Smooth muscle cell (in vitro differentiated cells): ENCODE data around the gene STX10. TPM values are rescaled to one million over a fixed set of nuclear protein-coding genes. Genes with fewer than 3 reads are reported as not detected.

Experiments
- DNase-seq: peaks from one replicate; lab custom pipeline; 2025; ENCODE audit not compliant: unreplicated experiment; lab: John Stamatoyannopoulos, UW
- H2AFZ ChIP-seq: fragments of 200-600 bp; sonication (generic); 2 replicates; pipeline ENCODE4 v1.6.0; 2016; ENCODE audit warnings: antibody characterized with exemption, low read depth, mild to moderate bottlenecking
- H3F3A ChIP-seq: fragments of 200-600 bp; sonication (generic); 2 replicates; pipeline ENCODE4 v1.6.0; 2017; ENCODE audit warnings: antibody characterized with exemption, low read depth
- H3K27ac ChIP-seq: fragments of 200-600 bp; sonication (generic); 2 replicates; pipeline ENCODE4 v1.5.1; 2016; ENCODE audit warnings: low read depth, mild to moderate bottlenecking
- H3K27me3 ChIP-seq: fragments of 200-600 bp; sonication (generic); 2 replicates; pipeline ENCODE4 v1.6.1; 2016; ENCODE audit warnings: low read depth, mild to moderate bottlenecking
- H3K36me3 ChIP-seq: fragments of 200-600 bp; sonication (generic); 2 replicates; pipeline ENCODE4 v1.5.1; 2016; ENCODE audit warnings: low read depth
- H3K4me1 ChIP-seq: fragments of 200-600 bp; sonication (generic); 2 replicates; pipeline ENCODE4 v1.5.1; 2016; ENCODE audit warnings: low read depth
- H3K4me2 ChIP-seq: fragments of 200-600 bp; sonication (generic); 2 replicates; pipeline ENCODE4 v1.6.0; 2016; ENCODE audit warnings: mild to moderate bottlenecking
- H3K4me3 ChIP-seq: fragments of 200-600 bp; sonication (generic); 2 replicates; pipeline ENCODE4 v1.5.1; 2016; ENCODE audit warnings: mild to moderate bottlenecking
- H3K79me2 ChIP-seq: fragments of 200-600 bp; sonication (generic); 2 replicates; pipeline ENCODE4 v1.6.0; 2016; ENCODE audit warnings: low read depth, mild to moderate bottlenecking
- H3K9ac ChIP-seq: fragments of 200-600 bp; sonication (generic); 2 replicates; pipeline ENCODE4 v1.6.0; 2016; ENCODE audit warnings: low read depth
- H3K9me3 ChIP-seq: fragments of 200-600 bp; sonication (generic); replicated peaks from 2 replicates; pipeline ENCODE4 v1.5.1; 2016; ENCODE audit warnings: low read depth
- H4K20me1 ChIP-seq: fragments of 200-600 bp; sonication (generic); 2 replicates; pipeline ENCODE4 v1.6.0; 2016; ENCODE audit warnings: low read depth
- WGBS: methylation state at CpG from one replicate; pipeline ENCODE4 v1.1.7; 2016; ENCODE audit warnings: low lambda C conversion rate; 5-methylcytosine and 5-hydroxymethylcytosine counted together
- polyA plus RNA-seq: library from polyadenylated mRNA; unstranded; fragments of >200 nt; fragmentation: Nextera tagmentation; extraction: Ambion mirVana; gene quantifications from 2 replicates; pipeline ENCODE4 v1.2.1, GENCODE V29; 2016
- total RNA-seq: library from RNA; depleted of rRNA; stranded (reverse); fragments of >200 nt; gene quantifications from 2 replicates; pipeline ENCODE4 v1.2.3, GENCODE V29; 2014
- TF ChIP-seq, protein P1 (sequence below): fragments of 200-600 bp; sonication (generic); IDR thresholded peaks from 2 replicates; pipeline ENCODE4 v1.5.1; 2017; ENCODE audit warnings: borderline replicate concordance, mild to moderate bottlenecking, antibody characterized with exemption; ENCODE audit not compliant: insufficient read depth, poor library complexity, severe bottlenecking

STX10 gene
- total and polyA plus RNA-seq, 2 experiments from 2014 or later = 59.6 to 69.1 TPM

GRCh38 chr19:13163609-13164342 is 13.6 kb upstream of the STX10 start:
- TF ChIP-seq, protein P1, sequence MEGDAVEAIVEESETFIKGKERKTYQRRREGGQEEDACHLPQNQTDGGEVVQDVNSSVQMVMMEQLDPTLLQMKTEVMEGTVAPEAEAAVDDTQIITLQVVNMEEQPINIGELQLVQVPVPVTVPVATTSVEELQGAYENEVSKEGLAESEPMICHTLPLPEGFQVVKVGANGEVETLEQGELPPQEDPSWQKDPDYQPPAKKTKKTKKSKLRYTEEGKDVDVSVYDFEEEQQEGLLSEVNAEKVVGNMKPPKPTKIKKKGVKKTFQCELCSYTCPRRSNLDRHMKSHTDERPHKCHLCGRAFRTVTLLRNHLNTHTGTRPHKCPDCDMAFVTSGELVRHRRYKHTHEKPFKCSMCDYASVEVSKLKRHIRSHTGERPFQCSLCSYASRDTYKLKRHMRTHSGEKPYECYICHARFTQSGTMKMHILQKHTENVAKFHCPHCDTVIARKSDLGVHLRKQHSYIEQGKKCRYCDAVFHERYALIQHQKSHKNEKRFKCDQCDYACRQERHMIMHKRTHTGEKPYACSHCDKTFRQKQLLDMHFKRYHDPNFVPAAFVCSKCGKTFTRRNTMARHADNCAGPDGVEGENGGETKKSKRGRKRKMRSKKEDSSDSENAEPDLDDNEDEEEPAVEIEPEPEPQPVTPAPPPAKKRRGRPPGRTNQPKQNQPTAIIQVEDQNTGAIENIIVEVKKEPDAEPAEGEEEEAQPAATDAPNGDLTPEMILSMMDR = no peak
- peaks cover 50% of the 10 kb centered on the region for H3F3A ChIP-seq
- peak overlapping the region; percentile 83 for H3K4me2 ChIP-seq
- peak overlapping the region; percentile 64 for H2AFZ ChIP-seq
- H3K9me3 ChIP-seq = no peaks in the 10 kb centered on the region
- peak overlapping the region; percentile 41 for H3K4me3 ChIP-seq
- H3K36me3 ChIP-seq = no peaks in the 10 kb centered on the region
- no peaks in the 10 kb centered on the region for H3K79me2 ChIP-seq
- H4K20me1 ChIP-seq = no peaks in the 10 kb centered on the region
- H3K9ac ChIP-seq = peak overlapping the region; percentile 63
- peak; percentile 66 for DNase-seq
- H3K4me1 ChIP-seq = peaks cover 45% of the 10 kb centered on the region
- WGBS = 3% methylated on average over 17 of the region's 20 CpGs
- peak overlapping the region; percentile 90 for H3K27ac ChIP-seq
- no peaks in the 10 kb centered on the region for H3K27me3 ChIP-seq

DNA sequence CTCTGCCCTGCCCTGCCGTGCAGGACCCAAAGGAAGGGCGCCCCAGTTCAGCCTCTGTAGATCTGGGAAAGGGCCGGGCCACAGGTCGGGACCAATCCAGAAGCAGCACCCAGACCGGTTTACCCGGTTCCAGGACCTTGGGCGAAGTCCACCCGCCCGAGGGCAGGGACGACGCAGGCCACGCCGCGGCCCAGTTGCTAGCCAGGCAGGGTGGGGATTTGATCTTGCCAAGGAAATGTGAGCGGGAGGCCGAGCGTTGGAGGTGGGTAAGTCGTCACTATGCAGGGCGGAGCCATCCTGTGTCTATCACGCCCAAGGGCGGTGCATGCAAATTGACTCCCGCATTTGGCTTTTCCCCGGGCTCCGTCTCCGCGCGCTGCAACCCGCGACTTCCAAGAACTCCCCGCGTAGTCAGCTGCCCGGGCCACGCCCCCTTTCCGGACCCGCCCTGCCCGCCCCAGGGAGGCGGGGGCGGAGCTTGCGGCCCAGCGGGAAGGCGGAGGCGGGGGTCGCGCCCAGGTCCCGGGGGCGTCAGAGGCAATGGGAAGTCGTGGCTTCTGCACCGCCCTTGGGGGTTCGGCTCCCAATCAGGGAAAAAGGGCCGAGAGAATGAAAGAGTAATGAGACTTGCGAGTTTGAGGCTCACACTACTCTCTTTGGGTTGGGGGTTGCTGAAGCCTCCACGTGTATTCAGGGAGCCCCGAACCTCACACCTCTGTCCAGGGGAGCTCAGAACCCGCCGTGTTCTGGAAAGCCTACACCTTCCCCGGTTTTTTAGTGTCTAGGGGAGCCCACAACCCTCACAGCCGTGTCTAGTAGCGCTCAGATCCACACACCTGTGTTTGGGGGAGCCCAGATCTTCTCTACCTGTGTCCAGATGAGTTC is 12.8 kb upstream of the STX10 start:
- WGBS = 2% methylated on average over 33 of the region's 58 CpGs
- peak; percentile 78 for DNase-seq
- peak overlapping the region; percentile 56 for H2AFZ ChIP-seq

DNA sequence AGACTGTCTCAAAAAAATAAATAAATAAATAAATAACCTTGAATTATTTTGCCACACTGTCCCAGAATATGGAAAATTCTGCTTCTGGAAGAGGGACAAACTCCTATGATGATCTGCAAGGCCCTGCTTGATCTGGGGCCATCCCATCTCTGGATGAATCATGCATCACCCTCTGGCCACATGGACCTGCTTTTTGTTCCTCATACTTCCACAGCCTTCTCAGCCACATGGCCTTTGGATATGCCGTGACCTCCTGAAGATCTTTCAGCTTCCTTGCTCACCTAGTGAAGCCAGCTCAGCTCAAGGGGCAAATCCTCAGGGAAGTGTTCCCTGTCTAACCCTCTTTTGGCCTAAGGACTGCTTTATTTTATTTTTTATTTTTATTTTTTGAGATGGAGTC is 10.4 kb upstream of the STX10 start:
- no peak overlapping the region for H3K4me2 ChIP-seq
- no peak overlapping the region for H3K9ac ChIP-seq
- no peak overlapping the region for H3K4me3 ChIP-seq
- no peak for DNase-seq
- peaks cover 30% of the 10 kb centered on the region for H3F3A ChIP-seq
- no peaks in the 10 kb centered on the region for H3K36me3 ChIP-seq
- H3K79me2 ChIP-seq = no peaks in the 10 kb centered on the region
- H2AFZ ChIP-seq = no peak overlapping the region
- no peaks in the 10 kb centered on the region for H3K27me3 ChIP-seq
- 38% methylated on average over 1 of the region's 1 CpG for WGBS
- TF ChIP-seq, protein P1 = no peak
- H3K4me1 ChIP-seq = peaks cover 40% of the 10 kb centered on the region
- H4K20me1 ChIP-seq = no peaks in the 10 kb centered on the region
- peak overlapping the region; percentile 48 for H3K27ac ChIP-seq
- H3K9me3 ChIP-seq = no peaks in the 10 kb centered on the region

More for the DNA sequence above, 12.8 kb upstream of the STX10 start:
- H3K4me3 ChIP-seq = peak overlapping the region; percentile 41
- TF ChIP-seq, protein P1 = no peak
- H3K79me2 ChIP-seq = no peaks in the 10 kb centered on the region
- peak overlapping the region; percentile 90 for H3K27ac ChIP-seq
- peak overlapping the region; percentile 50 for H3K9ac ChIP-seq
- H3K4me2 ChIP-seq = peak overlapping the region; percentile 83
- no peaks in the 10 kb centered on the region for H3K9me3 ChIP-seq
- H4K20me1 ChIP-seq = no peaks in the 10 kb centered on the region
- H3F3A ChIP-seq = peaks cover 42% of the 10 kb centered on the region
- H3K36me3 ChIP-seq = no peaks in the 10 kb centered on the region
- H3K4me1 ChIP-seq = peaks cover 43% of the 10 kb centered on the region
- H3K27me3 ChIP-seq = no peaks in the 10 kb centered on the region
